HUES64 (cell line): ENCODE results near the gene MAP2.

Experiments used
- H3K27ac ChIP-seq: 2 replicates; pipeline ENCODE4 v1.7.0; 2013; ENCODE audit warnings: low read depth, low read length, inconsistent platforms
- H3K27me3 ChIP-seq: 2 replicates; pipeline ENCODE4 v1.6.1; 2013; ENCODE audit warnings: mild to moderate bottlenecking, low read length; ENCODE audit not compliant: insufficient read depth
- H3K36me3 ChIP-seq: 2 replicates; pipeline ENCODE4 v1.6.1; 2013; ENCODE audit warnings: mild to moderate bottlenecking, low read length; ENCODE audit not compliant: insufficient read depth
- H3K4me1 ChIP-seq: 2 replicates; pipeline ENCODE4 v1.6.1; 2013; ENCODE audit warnings: mild to moderate bottlenecking, low read length, moderate library complexity; ENCODE audit not compliant: insufficient read depth
- H3K4me3 ChIP-seq: 2 replicates; pipeline ENCODE4 v1.5.1; 2013; ENCODE audit warnings: mild to moderate bottlenecking, low read length, moderate library complexity
- H3K9ac ChIP-seq: 2 replicates; pipeline ENCODE4 v1.6.1; 2013; ENCODE audit warnings: mild to moderate bottlenecking, low read depth, low read length
- H3K9me3 ChIP-seq: 2 replicates; pipeline ENCODE4 v1.6.1; 2013; ENCODE audit warnings: low read depth, low read length; ENCODE audit not compliant: insufficient read depth
- WGBS: fragments of 150-250, 120-280 bp; methylation state at CpG from one replicate; pipeline ENCODE4 v1.1.7; 2013; ENCODE audit warnings: missing lambda C conversion rate; 5-methylcytosine and 5-hydroxymethylcytosine counted together

Gene MAP2

DNA sequence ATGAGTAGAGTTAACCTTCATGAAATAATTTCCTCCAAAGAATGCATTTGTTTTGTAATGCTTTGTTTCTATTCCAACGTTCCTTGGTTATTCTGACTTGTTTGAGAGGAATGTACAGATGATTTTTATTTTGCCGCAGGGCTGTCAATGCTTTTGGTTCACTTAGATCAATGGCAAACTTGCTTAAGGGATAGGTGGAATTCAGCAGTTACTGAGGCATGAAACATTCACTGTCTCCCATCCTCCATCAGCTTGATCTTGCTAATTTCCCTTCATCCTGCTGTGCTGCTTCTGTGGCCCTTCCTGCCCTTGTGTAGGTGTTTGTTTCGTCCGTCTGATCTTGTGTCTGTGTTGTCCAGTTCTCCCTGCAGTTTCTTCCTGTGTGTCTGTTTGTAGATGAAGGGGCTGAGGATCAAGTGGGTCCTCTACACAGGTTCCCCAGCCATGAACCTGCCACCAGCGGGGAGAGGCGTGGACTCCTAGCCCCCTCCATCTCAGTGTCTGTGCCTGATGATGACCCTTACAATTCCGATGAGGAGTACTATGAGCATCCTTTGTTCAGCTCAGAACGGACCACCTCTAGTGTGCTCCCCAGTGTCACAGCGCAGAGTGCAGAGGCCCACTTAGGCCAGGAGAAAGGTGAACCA, 263.6 kb downstream of the MAP2 start:
- WGBS: 90% methylated on average over 9 of the region's 9 CpGs
- Histone ChIP-seq H3K9ac (no peak overlapping the region), H3K27ac (no peak overlapping the region), H3K4me3 (no peak overlapping the region), H3K9me3 (no peaks in the 10 kb centered on the region), H3K27me3 (no peaks in the 10 kb centered on the region), H3K4me1 (peaks cover 10% of the 10 kb centered on the region), H3K36me3 (no peaks in the 10 kb centered on the region)

DNA sequence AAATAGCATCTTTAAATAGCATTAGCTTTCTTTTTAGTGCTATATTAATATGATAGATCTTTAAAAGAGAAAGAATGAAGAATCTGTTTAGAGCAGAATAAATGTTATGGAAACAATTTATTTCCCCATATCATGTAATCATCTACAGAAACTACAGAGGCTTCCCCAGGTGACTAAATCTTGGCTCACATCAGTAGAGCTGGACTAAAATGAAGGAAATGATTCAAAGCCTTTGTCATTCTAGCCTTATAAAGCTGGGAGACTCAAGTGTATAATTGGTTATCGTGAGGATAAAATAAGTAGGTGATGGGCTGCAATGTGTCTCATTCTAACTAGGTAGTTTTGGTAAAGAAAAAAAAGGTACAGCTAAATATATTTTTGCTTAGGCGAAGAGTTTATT, 264.5 kb downstream of the MAP2 start:
- Histone ChIP-seq H3K9ac (no peak overlapping the region), H3K27ac (no peak overlapping the region), H3K9me3 (no peaks in the 10 kb centered on the region), H3K4me1 (peaks cover 10% of the 10 kb centered on the region), H3K36me3 (no peaks in the 10 kb centered on the region), H3K27me3 (no peaks in the 10 kb centered on the region), H3K4me3 (no peak overlapping the region)
- WGBS: 97% methylated on average over 2 of the region's 2 CpGs

DNA sequence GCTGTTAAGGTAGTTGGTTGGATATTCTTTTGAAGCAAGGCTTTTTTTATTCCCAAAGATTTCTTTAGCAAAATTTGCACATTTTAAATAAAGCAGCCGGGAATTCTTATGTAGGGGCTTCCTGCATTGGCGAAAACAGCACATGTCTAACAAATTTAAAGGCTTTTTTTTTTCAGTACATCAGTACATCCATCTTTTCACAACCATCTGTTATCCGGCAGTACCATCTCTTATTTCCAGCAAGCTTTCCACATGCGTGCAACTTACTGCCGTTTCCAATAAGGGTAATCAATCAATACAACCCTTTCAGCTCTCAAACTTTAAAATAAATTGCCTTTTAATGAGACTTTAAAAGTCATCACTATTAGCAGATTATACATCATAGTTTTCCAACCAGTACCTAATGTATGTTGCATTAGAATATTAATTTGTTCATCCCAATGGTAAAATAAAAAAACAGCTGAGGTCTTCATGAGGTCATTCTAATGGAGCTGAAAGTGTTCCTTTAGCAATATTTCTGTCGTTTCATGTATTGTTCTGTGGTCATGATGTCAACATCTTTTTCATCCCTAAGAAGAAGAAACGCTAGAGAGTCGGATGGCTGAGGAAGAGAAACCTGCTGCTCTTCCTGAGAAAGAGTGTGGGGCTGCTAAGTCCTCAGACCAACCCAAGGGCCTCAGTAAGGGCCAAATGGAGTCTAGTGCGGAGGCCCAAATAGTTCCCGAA, 266.3 kb downstream of the MAP2 start:
- Histone ChIP-seq H3K36me3 (no peaks in the 10 kb centered on the region), H3K4me1 (peaks cover 10% of the 10 kb centered on the region), H3K9ac (no peak overlapping the region), H3K27ac (no peak overlapping the region), H3K9me3 (no peaks in the 10 kb centered on the region), H3K27me3 (no peaks in the 10 kb centered on the region), H3K4me3 (no peak overlapping the region)
- WGBS: 92% methylated on average over 10 of the region's 10 CpGs

DNA sequence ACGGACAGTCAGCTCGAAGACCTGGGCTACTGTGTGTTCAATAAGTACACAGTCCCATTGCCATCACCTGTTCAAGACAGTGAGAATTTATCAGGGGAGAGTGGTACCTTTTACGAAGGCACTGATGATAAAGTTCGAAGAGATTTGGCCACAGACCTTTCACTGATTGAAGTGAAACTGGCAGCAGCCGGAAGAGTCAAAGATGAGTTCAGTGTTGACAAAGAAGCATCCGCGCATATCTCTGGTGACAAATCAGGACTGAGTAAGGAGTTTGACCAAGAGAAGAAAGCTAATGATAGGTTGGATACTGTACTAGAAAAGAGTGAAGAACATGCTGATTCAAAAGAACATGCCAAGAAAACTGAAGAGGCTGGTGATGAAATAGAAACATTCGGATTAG, 270.9 kb downstream of the MAP2 start:
- no peaks in the 10 kb centered on the region for H3K9me3 ChIP-seq
- no peak overlapping the region for H3K4me3 ChIP-seq
- no peaks in the 10 kb centered on the region for H3K36me3 ChIP-seq
- H3K9ac ChIP-seq: no peak overlapping the region
- WGBS: 94% methylated on average over 8 of the region's 8 CpGs
- no peak overlapping the region for H3K27ac ChIP-seq
- H3K27me3 ChIP-seq: no peaks in the 10 kb centered on the region
- H3K4me1 ChIP-seq: 0 out of 2 replicates have a peak, but pooled peaks cover 3% of the 10 kb centered on the region

DNA sequence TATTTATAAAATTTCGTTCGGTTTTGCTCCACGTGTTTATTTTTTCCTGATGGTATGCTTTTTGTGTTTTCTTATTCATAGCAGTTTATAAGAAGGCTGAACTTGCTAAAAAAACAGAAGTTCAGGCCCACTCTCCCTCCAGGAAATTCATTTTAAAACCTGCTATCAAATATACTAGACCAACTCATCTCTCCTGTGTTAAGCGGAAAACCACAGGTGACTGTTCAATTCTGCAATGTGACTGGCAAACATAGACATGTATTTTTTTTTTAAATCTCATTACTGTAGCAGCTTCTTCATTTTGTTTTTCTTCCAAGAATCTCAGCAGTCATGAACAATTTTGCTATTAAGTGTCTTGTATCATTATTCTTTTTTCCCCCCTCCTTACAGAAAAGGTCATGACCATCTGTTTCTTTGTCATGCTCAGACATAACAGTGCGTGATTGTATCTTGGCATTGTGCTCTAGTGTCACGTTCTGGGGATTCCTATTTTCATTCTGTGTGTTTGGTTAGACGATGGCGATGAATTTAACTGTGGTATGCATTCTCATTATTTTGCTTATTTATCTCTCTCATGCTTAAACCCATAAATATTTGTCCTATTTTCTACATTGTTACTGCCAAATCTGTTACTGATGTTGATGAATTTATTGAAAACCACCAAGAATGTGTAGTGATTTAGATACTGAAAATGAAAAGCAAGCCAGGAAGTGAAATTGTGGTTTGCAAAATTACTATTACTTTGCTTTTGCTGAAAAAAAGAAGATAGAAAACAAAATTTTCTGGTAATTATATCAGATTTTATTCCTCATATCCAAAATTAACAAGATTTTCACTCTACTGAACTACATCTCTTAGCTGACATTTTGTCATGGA, 273.2 kb downstream of the MAP2 start:
- WGBS: 86% methylated on average over 6 of the region's 8 CpGs
- H3K36me3 ChIP-seq: no peaks in the 10 kb centered on the region
- H3K27ac ChIP-seq: no peak overlapping the region

DNA sequence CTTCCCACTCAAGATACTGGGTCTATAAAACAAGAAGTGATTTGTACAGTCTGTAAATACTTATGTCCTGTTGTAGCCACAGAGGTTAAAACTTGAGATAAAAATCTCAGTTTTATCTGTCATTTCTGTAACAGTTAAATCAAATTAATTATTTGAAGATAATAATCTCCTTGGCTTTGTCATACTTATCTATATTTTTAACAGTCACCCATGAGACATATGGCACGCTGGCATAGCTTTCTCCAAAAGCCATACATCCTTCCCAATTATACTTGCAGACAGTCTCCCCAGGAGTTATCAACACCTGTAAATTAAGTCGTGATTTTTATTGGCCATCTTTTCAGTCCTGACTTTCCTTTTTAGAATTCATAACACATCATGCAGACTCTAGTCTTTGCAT, 278.9 kb downstream of the MAP2 start:
- Histone ChIP-seq H3K9ac (no peak overlapping the region), H3K4me3 (no peak overlapping the region), H3K27ac (no peak overlapping the region), H3K9me3 (no peaks in the 10 kb centered on the region), H3K36me3 (no peaks in the 10 kb centered on the region; the same call in 1 of the 2 replicates), H3K27me3 (no peaks in the 10 kb centered on the region), H3K4me1 (no peaks in the 10 kb centered on the region)
- 91% methylated on average over 2 of the region's 2 CpGs for WGBS

More for the DNA sequence above, 273.2 kb downstream of the MAP2 start:
- Histone ChIP-seq H3K27me3 (no peaks in the 10 kb centered on the region), H3K9me3 (no peaks in the 10 kb centered on the region), H3K9ac (no peak overlapping the region), H3K4me3 (no peak overlapping the region), H3K4me1 (no peaks in the 10 kb centered on the region)

DNA sequence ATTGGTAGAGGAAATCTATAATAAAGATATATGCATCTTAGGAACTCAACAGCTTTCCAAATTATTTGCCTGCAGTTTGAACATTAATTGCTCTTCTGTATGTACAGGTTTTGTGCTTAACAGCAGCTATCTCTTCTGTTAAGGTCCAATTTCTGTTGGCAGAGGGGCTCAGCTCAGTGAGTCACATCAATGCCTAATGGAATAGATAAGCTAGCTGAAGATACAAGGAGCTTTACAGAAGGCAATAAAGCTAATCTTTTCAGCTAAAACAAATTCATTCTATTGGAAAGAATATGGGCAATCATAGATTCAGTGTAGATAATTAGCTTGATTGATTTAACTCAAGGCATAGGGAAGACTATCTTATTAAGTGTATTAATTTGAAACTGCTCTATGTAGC, 289.4 kb downstream of the MAP2 start:
- Histone ChIP-seq H3K9me3 (no peaks in the 10 kb centered on the region), H3K4me3 (no peak overlapping the region), H3K9ac (no peak overlapping the region), H3K36me3 (no peaks in the 10 kb centered on the region; the same call in 1 of the 2 replicates), H3K27ac (no peak overlapping the region), H3K4me1 (no peaks in the 10 kb centered on the region; the same call in 1 of the 2 replicates), H3K27me3 (no peaks in the 10 kb centered on the region)

DNA sequence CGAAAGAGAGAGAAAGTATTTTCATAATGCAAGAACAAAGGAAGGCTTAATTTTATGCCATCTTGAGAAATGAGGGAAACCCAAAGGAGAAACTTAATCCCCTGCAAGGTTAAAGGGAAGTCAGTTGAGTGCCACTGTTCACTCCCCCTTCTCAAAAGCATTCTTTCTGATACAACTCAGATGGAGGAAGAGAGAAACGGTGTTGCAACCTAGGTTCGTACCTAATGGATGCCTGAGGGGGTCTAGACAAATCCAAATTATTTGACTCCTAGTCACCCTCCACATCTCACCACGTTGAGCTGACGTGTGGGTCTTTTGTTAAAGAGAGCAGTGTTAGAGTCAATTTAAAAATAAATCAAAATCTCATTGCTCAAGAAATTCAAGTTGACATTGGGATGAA, 295.2 kb downstream of the MAP2 start:
- peaks cover 3% of the 10 kb centered on the region; the same call in 1 of the 2 replicates for H3K4me1 ChIP-seq
- no peaks in the 10 kb centered on the region for H3K27me3 ChIP-seq
- H3K36me3 ChIP-seq: no peaks in the 10 kb centered on the region
- no peaks in the 10 kb centered on the region for H3K9me3 ChIP-seq
- 75% methylated on average over 2 of the region's 5 CpGs for WGBS
- no peak overlapping the region for H3K4me3 ChIP-seq
- H3K27ac ChIP-seq: no peak overlapping the region
- no peak overlapping the region for H3K9ac ChIP-seq

DNA sequence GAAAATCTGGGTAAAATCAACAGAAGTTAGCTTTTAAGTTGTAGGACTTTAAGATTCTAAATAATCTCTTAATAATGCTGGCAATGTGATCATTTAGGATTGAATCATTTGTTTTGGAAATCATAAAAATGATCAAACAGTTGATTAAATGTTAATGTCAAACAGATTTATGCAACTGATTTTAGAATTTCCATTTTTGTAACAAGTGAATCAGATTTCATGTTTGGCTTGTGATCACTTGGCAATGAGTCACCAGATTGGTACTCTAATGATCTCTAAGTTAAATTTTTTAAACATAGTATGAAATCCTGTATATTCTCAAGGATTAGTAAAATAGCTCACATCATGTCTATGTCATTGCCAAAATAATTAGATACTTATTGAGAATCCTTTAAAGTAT, 297.6 kb downstream of the MAP2 start:
- Histone ChIP-seq H3K9me3 (no peaks in the 10 kb centered on the region), H3K27me3 (no peaks in the 10 kb centered on the region), H3K27ac (no peak overlapping the region), H3K4me1 (peaks cover 3% of the 10 kb centered on the region; the same call in 1 of the 2 replicates), H3K36me3 (no peaks in the 10 kb centered on the region), H3K4me3 (no peak overlapping the region), H3K9ac (no peak overlapping the region)

DNA sequence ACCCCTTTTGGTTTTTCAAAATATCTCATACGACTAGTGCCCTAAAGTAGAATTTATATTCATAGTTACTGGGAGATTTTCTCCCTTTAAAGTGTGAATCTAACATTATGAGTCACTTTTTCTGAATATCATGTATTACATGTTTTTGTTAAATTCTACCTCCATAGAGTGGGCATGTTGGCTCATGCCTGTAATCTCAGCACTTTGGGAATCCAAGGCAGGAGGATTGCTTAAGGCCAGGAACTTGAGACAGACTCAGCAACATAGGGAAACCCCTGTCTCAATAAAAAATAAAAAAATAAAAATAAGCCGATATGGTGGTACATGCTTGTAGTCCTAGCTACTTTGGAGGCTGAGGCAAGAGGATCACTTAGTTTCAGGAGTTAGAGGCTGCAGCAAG, 302.5 kb downstream of the MAP2 start:
- H3K4me3 ChIP-seq: no peak overlapping the region
- no peaks in the 10 kb centered on the region for H3K27me3 ChIP-seq
- 88% methylated on average over 2 of the region's 2 CpGs for WGBS
- no peaks in the 10 kb centered on the region for H3K4me1 ChIP-seq
- no peaks in the 10 kb centered on the region for H3K36me3 ChIP-seq
- no peak overlapping the region for H3K27ac ChIP-seq
- H3K9ac ChIP-seq: no peak overlapping the region
- H3K9me3 ChIP-seq: no peaks in the 10 kb centered on the region

DNA sequence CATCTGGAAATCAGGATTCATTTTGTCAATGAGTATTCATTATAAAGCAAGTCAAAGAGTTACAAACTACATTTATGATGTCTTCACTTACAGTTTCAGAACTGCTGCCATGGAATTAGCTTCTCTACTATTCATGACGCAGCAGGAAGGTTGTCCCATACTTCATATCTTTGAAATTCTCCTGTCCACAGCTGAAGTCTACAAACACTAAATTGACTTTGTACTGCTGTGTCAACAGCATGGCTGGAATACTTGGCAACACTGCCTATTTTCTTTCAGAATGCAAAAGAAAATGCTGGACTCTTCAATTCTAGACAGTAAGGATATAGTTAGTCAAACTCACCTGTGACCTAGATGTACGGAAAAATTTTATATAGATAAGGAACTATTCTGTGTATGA, 303.2 kb downstream of the MAP2 start:
- H3K9me3 ChIP-seq: no peaks in the 10 kb centered on the region
- H3K4me1 ChIP-seq: no peaks in the 10 kb centered on the region
- H3K27ac ChIP-seq: no peak overlapping the region
- no peaks in the 10 kb centered on the region for H3K27me3 ChIP-seq
- WGBS: 93% methylated on average over 1 of the region's 2 CpGs
- no peaks in the 10 kb centered on the region for H3K36me3 ChIP-seq
- no peak overlapping the region for H3K4me3 ChIP-seq
- no peak overlapping the region for H3K9ac ChIP-seq
